ENCODE data around the gene RAB14.

DNA sequence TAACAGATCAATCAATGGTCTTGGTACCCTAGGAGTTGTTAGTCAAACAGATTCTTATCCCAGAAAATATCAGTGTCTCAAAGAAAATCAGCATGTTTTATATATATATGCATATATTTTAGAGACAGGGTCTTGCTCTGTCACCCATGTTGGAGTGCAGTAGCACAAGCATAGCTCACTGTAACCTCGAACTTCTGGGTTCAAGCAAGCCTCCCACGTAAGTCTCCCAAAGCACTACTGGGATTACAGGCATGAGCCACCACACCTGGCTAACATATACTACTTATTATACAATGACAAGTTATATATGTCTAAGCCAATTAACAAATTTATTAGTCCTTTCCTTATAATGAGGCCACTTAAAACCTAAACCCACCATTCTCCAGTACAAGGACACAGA, 10.4 kb downstream of the RAB14 start:
- TF ChIP-seq, protein P1, sequence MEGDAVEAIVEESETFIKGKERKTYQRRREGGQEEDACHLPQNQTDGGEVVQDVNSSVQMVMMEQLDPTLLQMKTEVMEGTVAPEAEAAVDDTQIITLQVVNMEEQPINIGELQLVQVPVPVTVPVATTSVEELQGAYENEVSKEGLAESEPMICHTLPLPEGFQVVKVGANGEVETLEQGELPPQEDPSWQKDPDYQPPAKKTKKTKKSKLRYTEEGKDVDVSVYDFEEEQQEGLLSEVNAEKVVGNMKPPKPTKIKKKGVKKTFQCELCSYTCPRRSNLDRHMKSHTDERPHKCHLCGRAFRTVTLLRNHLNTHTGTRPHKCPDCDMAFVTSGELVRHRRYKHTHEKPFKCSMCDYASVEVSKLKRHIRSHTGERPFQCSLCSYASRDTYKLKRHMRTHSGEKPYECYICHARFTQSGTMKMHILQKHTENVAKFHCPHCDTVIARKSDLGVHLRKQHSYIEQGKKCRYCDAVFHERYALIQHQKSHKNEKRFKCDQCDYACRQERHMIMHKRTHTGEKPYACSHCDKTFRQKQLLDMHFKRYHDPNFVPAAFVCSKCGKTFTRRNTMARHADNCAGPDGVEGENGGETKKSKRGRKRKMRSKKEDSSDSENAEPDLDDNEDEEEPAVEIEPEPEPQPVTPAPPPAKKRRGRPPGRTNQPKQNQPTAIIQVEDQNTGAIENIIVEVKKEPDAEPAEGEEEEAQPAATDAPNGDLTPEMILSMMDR (IDR thresholded peaks at IDR 0.05), result no peak
- no peak for TF ChIP-seq POLR2A (IDR thresholded peaks at IDR 0.05)
